NCI-H2171 treated with DMSO at 0.1 percent for 48 hours (cell line): Measurements from ENCODE around the gene ATP10A.

Source experiments
- DNase-seq: peaks from one replicate; lab custom pipeline; 2025; lab: John Stamatoyannopoulos, UW

The ATP10A gene

GRCh38 chr15:25719101-25719985, 143.8 kb downstream of the ATP10A start:
- no peak for DNase-seq

GRCh38 chr15:25718597-25718996, 144.5 kb downstream of the ATP10A start:
- DNase-seq, result no peak

DNA sequence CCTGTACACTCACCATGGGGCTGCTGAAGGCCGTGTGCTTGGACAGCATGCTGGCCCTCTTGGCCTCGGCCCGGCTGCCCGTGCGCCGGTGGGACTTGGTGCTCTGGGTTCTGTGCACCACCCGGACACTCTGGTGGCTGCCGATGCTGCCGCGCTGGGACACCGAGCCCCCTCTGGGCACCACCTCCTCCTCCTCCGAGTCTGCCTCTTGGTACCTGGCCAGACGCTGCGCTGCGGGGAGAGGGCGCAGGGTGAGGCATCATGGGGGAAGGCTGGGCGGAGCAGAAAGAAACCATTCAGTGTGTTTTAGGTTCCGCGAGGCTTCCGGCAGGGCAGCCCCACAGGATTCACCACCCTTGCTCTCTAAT, 145.0 kb downstream of the ATP10A start:
- no peak for DNase-seq

- DNase-seq, result no peak
These were observed 145.5 kb downstream of the ATP10A start for GRCh38 chr15:25717457-25718168.

DNA sequence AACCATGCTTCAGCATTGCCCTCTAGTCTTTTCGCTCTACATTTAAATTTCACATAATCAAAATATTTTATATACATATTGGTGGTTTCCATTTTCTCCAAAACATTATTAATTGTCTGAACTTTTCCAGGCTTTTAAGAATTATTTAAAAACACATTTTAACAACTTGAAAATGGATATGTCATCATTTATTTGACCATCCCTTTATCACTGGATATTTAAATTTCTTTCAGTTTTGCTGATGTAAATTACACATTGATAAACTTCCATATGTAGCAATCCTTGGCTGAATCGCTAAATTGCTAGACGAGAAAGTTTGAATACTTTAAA, 146.0 kb downstream of the ATP10A start:
- DNase-seq, result no peak

- no peak for DNase-seq
These were observed 146.6 kb downstream of the ATP10A start for GRCh38 chr15:25716414-25717126.

- DNase-seq, result no peak
These were observed 147.4 kb downstream of the ATP10A start for GRCh38 chr15:25715536-25716413.

DNA sequence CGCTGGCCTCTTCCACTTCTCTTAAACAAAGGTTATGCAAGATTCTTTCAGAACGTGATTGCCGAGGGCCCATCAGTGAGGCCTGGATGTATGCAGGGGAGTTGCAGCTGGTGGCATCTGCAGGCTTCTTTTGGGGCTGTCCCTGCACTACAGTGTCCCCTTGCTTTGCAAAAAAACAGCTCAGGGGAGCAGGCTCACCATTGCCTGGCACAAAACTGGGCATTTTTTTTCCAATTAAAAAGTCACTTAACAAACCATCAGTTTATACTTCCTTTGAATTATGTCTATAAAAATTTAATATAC, 148.6 kb downstream of the ATP10A start:
- no peak for DNase-seq

DNA sequence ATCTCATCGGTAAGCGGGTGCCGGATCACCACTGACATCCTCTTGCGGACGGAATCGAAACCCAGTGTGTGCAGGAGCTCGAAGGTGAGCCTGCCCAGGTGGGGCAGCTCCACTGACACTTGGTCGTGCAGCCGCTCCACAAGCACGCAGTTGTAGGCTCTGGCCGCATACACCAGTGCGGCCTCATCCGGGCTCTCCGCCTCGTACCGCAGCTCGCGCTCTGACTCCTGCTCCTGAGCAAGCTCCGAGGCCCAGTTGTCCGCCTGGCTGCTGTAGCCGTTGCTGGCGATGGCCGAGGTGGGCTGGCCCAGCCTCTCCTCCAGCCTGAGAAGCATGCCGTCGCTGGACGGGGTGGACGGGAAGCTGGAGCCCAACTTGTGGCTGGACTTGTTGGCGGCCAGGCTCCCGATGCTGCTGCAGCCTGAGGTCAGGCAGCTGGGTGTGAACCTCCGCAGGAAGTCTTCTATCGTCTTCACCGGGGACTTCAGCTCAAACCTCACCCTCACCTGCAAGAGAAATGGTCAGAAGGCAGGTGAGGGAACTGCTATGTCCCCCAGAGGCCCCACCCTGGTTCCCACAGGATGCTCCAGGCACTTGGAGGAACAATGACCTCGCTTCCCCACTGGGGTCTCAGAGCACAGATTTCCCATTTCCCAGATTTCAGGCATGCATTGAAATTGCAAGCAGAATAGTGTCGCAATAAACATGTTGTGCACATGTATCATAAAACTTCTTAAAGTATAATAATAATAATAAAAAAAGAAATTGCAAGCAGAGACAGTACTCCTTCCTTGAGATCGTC, 149.2 kb downstream of the ATP10A start:
- DNase-seq, result no peak

DNA sequence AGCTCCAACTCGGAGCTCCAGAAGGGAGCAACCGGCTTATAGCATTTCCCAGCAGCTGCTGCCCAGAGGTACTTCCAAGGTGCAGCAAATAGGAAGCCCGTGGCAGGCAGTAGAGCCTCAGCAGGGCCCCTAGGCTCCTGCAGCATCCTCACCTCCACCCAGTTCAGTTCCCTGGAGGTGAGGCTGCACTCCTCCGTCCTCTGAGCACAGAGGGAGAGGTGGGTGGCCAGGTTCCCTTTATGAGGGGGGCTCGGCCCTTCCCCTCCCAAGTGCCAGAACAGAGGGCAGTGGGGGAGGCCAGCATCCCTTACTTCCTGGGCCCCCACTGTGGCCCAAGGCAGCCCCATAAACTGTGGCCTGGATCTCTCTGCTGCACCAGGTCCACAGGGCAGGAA, 150.2 kb downstream of the ATP10A start:
- DNase-seq, result no peak

DNA sequence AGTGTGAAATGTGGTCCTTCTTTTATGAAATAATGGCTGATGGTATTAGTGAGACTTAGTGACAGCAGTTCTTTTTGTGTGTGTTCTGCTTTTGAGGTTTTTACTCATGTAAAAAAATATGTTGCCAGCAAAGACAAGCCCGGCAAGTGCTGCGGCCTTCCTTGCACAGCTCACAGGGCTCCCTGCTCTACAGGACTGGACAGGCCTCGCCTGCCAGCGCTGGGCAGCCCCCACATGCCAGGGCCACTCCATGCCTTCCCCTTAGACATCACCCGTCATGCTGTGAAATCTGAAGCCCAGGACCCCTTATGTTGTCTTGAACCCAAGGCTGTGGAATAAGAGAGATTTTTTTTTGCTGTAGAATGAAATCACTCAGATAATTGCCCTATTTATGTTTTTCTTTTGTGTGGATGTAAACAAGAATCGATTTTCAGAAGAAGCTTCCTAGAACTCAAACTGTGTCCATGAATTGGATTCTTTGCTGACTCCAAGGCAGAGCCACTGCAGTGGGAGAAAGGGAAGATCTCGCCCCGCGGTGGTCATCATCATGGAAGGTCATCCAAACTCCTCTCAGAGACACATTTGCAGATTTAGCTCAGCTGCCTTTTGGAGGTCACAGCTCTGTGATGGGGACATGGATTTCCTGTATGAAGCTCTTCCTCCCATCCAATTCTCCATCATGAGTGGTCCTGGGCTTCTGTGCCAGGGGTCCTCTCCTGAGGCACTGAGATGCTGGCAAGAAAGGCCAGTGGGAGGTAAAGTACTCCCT, 150.8 kb downstream of the ATP10A start:
- no peak for DNase-seq

DNA sequence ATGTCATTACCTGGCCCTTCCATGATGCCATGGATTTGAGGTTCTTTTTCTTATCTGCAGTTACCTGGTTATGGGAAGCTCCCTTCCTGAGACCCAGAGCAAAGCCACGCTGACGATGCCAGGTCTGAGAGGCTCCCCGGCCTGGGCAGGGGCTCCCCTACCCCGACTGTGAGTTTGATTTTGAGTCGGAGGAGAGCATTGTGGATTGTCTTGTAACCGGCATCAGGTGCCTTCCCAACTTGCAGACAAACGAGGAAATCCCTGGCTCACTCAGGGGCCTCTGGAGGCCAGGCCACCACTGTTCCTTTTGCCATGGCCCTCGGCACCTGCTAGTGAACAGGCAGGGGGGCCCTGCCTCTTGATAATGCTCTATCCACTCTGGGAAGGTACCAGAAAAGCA, 151.4 kb downstream of the ATP10A start:
- DNase-seq, result no peak

GRCh38 chr15:25711164-25711563, 152.0 kb downstream of the ATP10A start:
- no peak for DNase-seq

GRCh38 chr15:25710184-25710583, 152.9 kb downstream of the ATP10A start:
- peak; percentile 1 for DNase-seq

DNA sequence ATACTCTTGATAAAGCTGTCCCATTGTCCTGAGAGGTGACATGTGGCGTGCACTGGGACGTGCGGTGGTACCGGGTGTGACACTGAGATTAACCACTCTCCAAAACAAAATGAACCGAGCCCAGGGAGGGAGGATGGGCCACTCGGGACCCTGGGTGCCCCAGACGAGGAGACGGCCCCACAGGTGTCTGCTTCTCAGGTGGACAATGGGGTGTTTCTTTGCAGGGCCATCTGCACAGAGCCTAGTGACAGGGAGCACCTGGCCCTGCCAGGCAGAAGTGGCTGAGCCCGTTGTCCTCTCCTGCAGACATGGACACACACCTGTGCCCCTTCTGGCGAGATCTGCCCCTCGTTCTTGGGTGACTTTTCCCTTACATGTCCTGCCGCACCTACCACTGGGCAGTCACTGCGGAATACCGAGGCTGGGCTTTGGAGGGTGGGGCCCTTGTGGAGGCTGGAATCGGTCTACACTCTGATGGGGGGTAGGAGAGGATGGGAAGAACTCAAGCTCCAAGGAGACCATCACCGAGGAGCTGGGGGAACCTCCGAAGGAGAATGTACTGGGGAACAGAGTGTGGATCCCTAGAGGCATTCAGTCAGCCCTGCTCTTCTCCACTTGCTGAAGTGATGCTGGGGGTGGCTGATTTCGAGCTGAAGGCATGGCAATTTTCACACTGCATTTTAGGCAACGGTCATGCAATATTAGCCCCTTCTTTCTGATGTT, 153.5 kb downstream of the ATP10A start:
- no peak for DNase-seq

DNA sequence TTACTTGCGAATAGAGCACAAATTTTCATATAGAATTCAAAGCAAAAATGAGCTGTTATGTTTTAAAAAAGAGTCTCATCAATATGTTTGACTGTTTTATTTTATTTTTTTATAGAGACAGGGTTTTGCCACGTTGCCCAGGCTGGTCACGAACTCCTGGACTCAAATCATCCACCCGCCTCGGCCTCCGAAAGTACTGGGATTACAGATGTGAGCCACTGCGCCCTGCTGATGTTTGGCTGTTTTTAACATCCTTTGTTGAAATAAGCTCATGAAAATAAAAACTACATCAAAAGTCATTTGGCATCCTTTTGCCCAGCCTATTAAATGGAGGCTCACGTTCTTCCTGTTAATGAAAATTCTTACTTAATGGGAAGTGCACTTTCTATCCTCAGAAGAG, 154.7 kb downstream of the ATP10A start:
- no peak for DNase-seq

DNA sequence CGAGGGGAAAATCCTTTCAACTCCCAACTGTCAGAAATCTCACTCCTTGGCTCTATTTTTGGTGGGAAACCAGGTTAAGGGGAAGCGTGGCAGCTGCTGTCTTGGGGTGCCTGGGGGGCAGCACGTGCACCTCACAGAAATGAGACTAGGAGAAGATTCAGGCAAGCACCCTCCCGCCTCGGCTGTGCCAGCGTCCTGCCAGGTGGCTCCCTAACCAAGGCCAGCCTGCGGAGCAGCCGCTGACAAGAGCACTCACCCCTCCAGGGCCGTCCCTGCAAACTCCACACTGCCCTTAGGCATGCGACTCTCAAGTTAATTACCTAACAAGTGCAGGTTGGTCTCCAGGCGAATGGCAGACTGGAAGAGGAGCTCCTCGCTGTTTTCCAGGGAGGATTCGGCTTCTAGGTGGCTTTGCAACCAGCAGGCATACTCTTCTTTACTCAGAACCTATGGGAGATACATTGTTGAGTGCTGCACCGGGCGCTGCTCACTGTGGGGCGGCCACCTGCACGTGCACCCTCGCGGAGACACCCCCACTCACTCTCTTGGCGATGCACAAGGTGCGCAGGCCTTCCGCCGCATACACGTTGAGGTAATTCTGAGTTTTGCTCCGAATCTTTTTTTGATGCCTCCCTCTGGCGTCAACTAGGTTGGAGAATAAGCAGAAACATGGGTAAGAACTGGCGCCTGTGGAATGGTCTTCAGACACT, 155.3 kb downstream of the ATP10A start:
- no peak for DNase-seq

- DNase-seq, result no peak
These were observed 156.8 kb downstream of the ATP10A start for GRCh38 chr15:25706176-25706955.
